Osteoblast (primary cell): ENCODE results near the gene AP1G2. TPM values are rescaled to one million over a fixed set of nuclear protein-coding genes. Genes with fewer than 3 reads are reported as not detected.

Source experiments
- DNase-seq: peaks from one replicate; pipeline ENCODE4 v3.0.0; 2011; ENCODE audit warnings: low spot score, mixed read lengths; ENCODE audit not compliant: insufficient read length; ENCODE audit errors: missing footprints
- H2AFZ ChIP-seq: 2 replicates; pipeline ENCODE4 v1.6.0; 2011; ENCODE audit warnings: mild to moderate bottlenecking, low read length
- H3K27ac ChIP-seq: 2 replicates; pipeline ENCODE4 v1.5.1; 2011; ENCODE audit warnings: mild to moderate bottlenecking, low read depth, low read length, moderate library complexity
- H3K27me3 ChIP-seq: 2 replicates; pipeline ENCODE4 v1.6.0; 2012; ENCODE audit warnings: mild to moderate bottlenecking, control low read depth, inconsistent platforms, low read length, moderate library complexity; ENCODE audit not compliant: insufficient read depth
- H3K36me3 ChIP-seq: 2 replicates; pipeline ENCODE4 v1.5.1; 2011; ENCODE audit warnings: mild to moderate bottlenecking, low read length, control low read depth, moderate library complexity; ENCODE audit not compliant: insufficient read depth
- H3K4me1 ChIP-seq: 2 replicates; pipeline ENCODE4 v1.5.1; 2011; ENCODE audit warnings: mild to moderate bottlenecking, low read length, control low read depth, moderate library complexity; ENCODE audit not compliant: insufficient read depth
- H3K4me2 ChIP-seq: 2 replicates; pipeline ENCODE4 v1.6.0; 2011; ENCODE audit warnings: mild to moderate bottlenecking, low read length; ENCODE audit not compliant: insufficient read depth
- H3K4me3 ChIP-seq: fragments of 200-600 bp; sonication (generic); 3 replicates; pipeline ENCODE4 v1.5.1; 2012; ENCODE audit warnings: mild to moderate bottlenecking, low read length, inconsistent platforms; ENCODE audit not compliant: insufficient read depth
- H3K79me2 ChIP-seq: 2 replicates; pipeline ENCODE4 v1.6.0; 2012; ENCODE audit warnings: mild to moderate bottlenecking, low read length, control low read depth, inconsistent platforms; ENCODE audit not compliant: insufficient read depth
- H3K9me3 ChIP-seq: 2 replicates; pipeline ENCODE4 v1.5.1; 2011; ENCODE audit warnings: low read depth, low read length, control low read depth
- H4K20me1 ChIP-seq: 2 replicates; pipeline ENCODE4 v1.6.0; 2012; ENCODE audit warnings: mild to moderate bottlenecking, low read length, control low read depth; ENCODE audit not compliant: insufficient read depth
- total RNA-seq: library from RNA; depleted of rRNA; stranded (reverse); fragments of >200 nt; gene quantifications from 2 replicates; pipeline ENCODE4 v1.2.3, GENCODE V29; 2012
- TF ChIP-seq, protein P1 (sequence below): IDR thresholded peaks from 2 replicates; pipeline ENCODE4 v1.5.1; 2011; ENCODE audit warnings: mild to moderate bottlenecking, low read depth, low read length, moderate library complexity; ENCODE audit errors: extremely low read depth

Gene AP1G2
- total RNA-seq, 1 donor: 10.9 TPM

DNA sequence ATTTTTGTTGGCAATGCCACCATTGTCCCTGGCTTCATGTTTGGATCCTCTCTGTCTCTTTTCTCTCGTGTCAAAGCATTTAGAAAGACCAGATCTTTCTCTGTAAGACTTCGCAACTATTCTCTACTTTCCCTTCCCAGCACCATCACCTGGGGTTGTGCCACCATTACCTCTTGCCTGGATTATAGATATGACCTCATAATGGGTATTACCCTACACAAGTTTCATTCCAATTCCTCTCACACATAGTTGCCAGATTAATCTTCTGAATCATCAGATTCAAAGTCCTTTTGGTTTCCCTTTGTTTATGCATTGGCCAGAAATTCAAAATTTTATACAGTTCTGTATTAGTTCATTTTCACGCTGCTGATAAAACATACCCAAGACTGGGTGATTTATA, 41.4 kb upstream of the AP1G2 start:
- Histone ChIP-seq H3K9me3 (no peaks in the 10 kb centered on the region), H3K4me1 (peaks cover 10% of the 10 kb centered on the region), H4K20me1 (no peaks in the 10 kb centered on the region), H3K27me3 (peaks cover 9% of the 10 kb centered on the region), H3K79me2 (no peaks in the 10 kb centered on the region), H3K4me2 (no peak overlapping the region), H3K36me3 (no peaks in the 10 kb centered on the region), H3K27ac (no peak overlapping the region), H3K4me3 (no peak overlapping the region), H2AFZ (no peak overlapping the region)
- TF ChIP-seq, protein P1, sequence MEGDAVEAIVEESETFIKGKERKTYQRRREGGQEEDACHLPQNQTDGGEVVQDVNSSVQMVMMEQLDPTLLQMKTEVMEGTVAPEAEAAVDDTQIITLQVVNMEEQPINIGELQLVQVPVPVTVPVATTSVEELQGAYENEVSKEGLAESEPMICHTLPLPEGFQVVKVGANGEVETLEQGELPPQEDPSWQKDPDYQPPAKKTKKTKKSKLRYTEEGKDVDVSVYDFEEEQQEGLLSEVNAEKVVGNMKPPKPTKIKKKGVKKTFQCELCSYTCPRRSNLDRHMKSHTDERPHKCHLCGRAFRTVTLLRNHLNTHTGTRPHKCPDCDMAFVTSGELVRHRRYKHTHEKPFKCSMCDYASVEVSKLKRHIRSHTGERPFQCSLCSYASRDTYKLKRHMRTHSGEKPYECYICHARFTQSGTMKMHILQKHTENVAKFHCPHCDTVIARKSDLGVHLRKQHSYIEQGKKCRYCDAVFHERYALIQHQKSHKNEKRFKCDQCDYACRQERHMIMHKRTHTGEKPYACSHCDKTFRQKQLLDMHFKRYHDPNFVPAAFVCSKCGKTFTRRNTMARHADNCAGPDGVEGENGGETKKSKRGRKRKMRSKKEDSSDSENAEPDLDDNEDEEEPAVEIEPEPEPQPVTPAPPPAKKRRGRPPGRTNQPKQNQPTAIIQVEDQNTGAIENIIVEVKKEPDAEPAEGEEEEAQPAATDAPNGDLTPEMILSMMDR: no peak
- no peak for DNase-seq

DNA sequence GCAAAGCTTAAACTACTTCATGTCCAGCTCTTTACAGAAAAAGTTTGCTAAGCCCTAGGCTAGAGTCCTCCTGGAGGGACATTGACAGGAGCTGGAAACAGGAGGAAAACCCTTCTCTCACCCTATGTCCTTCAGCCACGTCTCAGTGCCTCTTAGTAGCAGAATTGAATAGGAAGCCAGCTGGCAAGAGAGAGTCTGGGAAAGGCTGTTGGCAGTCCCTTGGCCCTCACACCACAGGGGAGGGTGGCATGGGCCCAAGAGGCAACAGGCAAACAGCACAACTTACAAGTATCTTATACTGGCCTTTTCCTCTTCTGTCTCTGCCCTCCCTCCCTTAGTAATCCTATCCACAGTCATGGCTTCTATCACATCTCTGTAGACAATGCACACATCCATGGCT, 40.9 kb upstream of the AP1G2 start:
- no peak overlapping the region for H3K27ac ChIP-seq
- no peak for DNase-seq
- H4K20me1 ChIP-seq: no peaks in the 10 kb centered on the region
- no peak overlapping the region for H3K4me2 ChIP-seq
- H3K4me1 ChIP-seq: peaks cover 10% of the 10 kb centered on the region
- no peaks in the 10 kb centered on the region for H3K9me3 ChIP-seq
- no peak overlapping the region for H3K4me3 ChIP-seq
- no peaks in the 10 kb centered on the region for H3K36me3 ChIP-seq
- no peak overlapping the region for H2AFZ ChIP-seq
- TF ChIP-seq, protein P1: no peak
- peaks cover 9% of the 10 kb centered on the region for H3K27me3 ChIP-seq
- no peaks in the 10 kb centered on the region for H3K79me2 ChIP-seq

DNA sequence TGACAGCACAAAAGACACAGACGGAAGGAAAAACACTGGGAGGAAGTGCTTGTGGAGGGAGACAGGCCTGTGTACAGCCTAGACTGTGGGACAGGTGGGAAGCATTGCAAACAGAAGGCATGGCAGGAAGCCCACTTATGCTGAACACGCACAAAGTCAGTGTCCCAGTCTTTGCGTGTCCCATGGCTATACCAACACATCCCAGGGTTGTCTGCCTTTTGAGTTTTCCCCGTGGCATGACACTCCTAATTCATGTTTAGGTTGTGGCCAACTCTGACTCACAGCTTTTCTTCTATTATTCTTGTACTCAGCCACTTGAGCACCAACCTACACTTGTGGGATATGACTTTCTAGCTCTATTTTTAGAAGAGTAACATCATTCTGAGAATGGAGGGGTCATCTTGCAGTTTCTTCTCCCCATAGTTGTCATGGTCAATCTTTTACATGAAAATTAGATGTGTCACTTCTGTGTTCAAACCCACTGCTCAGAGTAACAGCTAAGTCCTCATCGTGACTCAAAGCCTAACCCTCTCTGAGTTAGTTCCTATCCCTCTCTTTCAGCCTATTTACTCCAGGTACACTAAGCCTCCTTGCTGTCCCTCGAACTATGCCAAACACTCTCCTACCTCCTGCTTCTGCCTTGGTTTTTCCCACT, 38.5 kb upstream of the AP1G2 start:
- Histone ChIP-seq H4K20me1 (no peaks in the 10 kb centered on the region), H3K36me3 (no peaks in the 10 kb centered on the region), H3K4me2 (peak overlapping the region; percentile 7), H3K79me2 (no peaks in the 10 kb centered on the region), H3K27me3 (peaks cover 6% of the 10 kb centered on the region), H3K27ac (no peak overlapping the region), H3K9me3 (no peaks in the 10 kb centered on the region), H2AFZ (peak overlapping the region; percentile 11), H3K4me3 (no peak overlapping the region), H3K4me1 (peaks cover 10% of the 10 kb centered on the region)
- TF ChIP-seq, protein P1: no peak
- DNase-seq: peak; percentile 64

DNA sequence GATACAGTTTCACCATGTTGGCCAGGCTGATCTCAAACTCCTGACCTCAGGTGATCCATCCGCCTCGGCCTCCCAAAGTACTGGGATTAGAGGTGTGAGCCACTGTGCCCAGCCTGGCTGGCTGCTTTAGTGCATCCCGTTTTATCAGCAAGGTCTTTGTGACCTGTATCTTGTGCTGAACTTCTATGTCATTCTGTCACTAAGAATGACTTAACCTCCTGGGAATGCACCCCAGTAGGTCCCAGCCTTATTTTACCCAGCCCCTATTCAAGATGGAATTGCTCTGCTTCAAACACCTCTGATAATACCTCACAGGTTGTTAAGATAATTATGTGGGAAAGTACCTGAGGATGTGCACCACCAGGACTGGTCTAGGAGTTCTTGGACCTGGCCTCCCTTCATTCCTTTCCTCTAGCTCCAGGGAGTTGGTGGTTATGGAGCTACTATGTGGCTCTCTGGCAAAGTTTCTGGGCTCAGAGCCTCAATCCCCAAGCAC, 37.1 kb upstream of the AP1G2 start:
- no peak overlapping the region for H3K4me3 ChIP-seq
- no peaks in the 10 kb centered on the region for H3K27me3 ChIP-seq
- H3K4me2 ChIP-seq: no peak overlapping the region
- H3K27ac ChIP-seq: no peak overlapping the region
- TF ChIP-seq, protein P1: no peak
- DNase-seq: no peak
- peaks cover 10% of the 10 kb centered on the region for H3K4me1 ChIP-seq
- no peaks in the 10 kb centered on the region for H3K9me3 ChIP-seq
- H3K36me3 ChIP-seq: no peaks in the 10 kb centered on the region
- no peak overlapping the region for H2AFZ ChIP-seq
- H3K79me2 ChIP-seq: no peaks in the 10 kb centered on the region
- H4K20me1 ChIP-seq: no peaks in the 10 kb centered on the region
